ENCODE results near the gene BOC. TPM values are rescaled to one million over a fixed set of nuclear protein-coding genes. Genes with fewer than 3 reads are reported as not detected.

Gene BOC
- total RNA-seq, 1 experiment from 2014 or later: 7.3 TPM

- Histone ChIP-seq H3K9me3 (ENCODE audit: low read length) (no peaks in the 10 kb centered on the region), H3K4me2 (ENCODE audit: low read length) (no peak overlapping the region), H3K4me1 (ENCODE audit: insufficient read depth, low read length) (peaks cover 10% of the 10 kb centered on the region; the same call in 1 of the 2 replicates), H3K9me2 (replicated peaks; ENCODE audit: low read length) (no peaks in the 10 kb centered on the region), H3K79me2 (ENCODE audit: low read length) (no peaks in the 10 kb centered on the region), H2AFZ (ENCODE audit: low read length) (no peak overlapping the region), H3F3A (ENCODE audit: low read length, unreplicated experiment) (no peaks in the 10 kb centered on the region), H3K36me3 (ENCODE audit: low read depth, low read length) (no peaks in the 10 kb centered on the region), H3K27me3 (ENCODE audit: low read length) (no peaks in the 10 kb centered on the region), H3K4me3 (ENCODE audit: low read length) (no peak overlapping the region), H3K9ac (ENCODE audit: low read length) (no peak overlapping the region), H4K20me1 (ENCODE audit: low read length) (no peaks in the 10 kb centered on the region), H3K27ac (ENCODE audit: low read length) (no peak overlapping the region)
- BruUV-seq (replicated peaks): no TSS peak
- CTCF ChIA-PET: no interaction called here
- intact Hi-C loops (cut with micrococcal nuclease): loop anchor here (2.0 kb wide), 1 partner anchor 419 kb away; the partner anchor contains the start of gene USF3
- DNase-seq (no peak), ATAC-seq (no peak)
- TF ChIP-seq EZH2 (IDR thresholded peaks at IDR 0.05; ENCODE audit: low read length, unreplicated experiment): no peak
- TF ChIP-seq EZH2phosphoT487 (IDR thresholded peaks at IDR 0.05; ENCODE audit: borderline replicate concordance, low read length): no peak
- TF ChIP-seq CTCF (conservative IDR thresholded peaks at IDR 0.05; ENCODE audit: low read depth, low read length): no peak
- POLR2A ChIA-PET (ENCODE audit: unreplicated experiment): no interaction called here
Measured at GRCh38 chr3:113277414-113277813, 66.1 kb downstream of the BOC start.

- Histone ChIP-seq H3K36me3 (ENCODE audit: low read depth, low read length) (no peaks in the 10 kb centered on the region), H3K4me1 (ENCODE audit: insufficient read depth, low read length) (peaks cover 10% of the 10 kb centered on the region; the same call in 1 of the 2 replicates), H3K9ac (ENCODE audit: low read length) (no peak overlapping the region), H3F3A (ENCODE audit: low read length, unreplicated experiment) (no peaks in the 10 kb centered on the region), H2AFZ (ENCODE audit: low read length) (no peak overlapping the region), H4K20me1 (ENCODE audit: low read length) (no peaks in the 10 kb centered on the region), H3K79me2 (ENCODE audit: low read length) (no peaks in the 10 kb centered on the region), H3K4me3 (ENCODE audit: low read length) (no peak overlapping the region), H3K9me3 (ENCODE audit: low read length) (no peaks in the 10 kb centered on the region), H3K27ac (ENCODE audit: low read length) (no peak overlapping the region), H3K27me3 (ENCODE audit: low read length) (no peaks in the 10 kb centered on the region), H3K4me2 (ENCODE audit: low read length) (no peak overlapping the region), H3K9me2 (replicated peaks; ENCODE audit: low read length) (no peaks in the 10 kb centered on the region)
- ChIA-PET CTCF (no interaction called here), POLR2A (ENCODE audit: unreplicated experiment) (no interaction called here)
- intact Hi-C loops (cut with micrococcal nuclease): loop anchor here (2.0 kb wide), 1 partner anchor 419 kb away; the partner anchor contains the start of gene USF3
- no peak for ATAC-seq
- peak; percentile 27 for DNase-seq
- no peak for TF ChIP-seq EZH2phosphoT487 (IDR thresholded peaks at IDR 0.05; ENCODE audit: borderline replicate concordance, low read length)
- peak; percentile 56 for TF ChIP-seq CTCF (conservative IDR thresholded peaks at IDR 0.05; ENCODE audit: low read depth, low read length)
- no peak for TF ChIP-seq EZH2 (IDR thresholded peaks at IDR 0.05; ENCODE audit: low read length, unreplicated experiment)
- BruUV-seq (replicated peaks): no TSS peak
Measured at GRCh38 chr3:113277941-113278598, 66.7 kb downstream of the BOC start.

GRCh38 chr3:113278599-113278955, 67.2 kb downstream of the BOC start:
- H3K27me3 ChIP-seq (ENCODE audit: low read length): no peaks in the 10 kb centered on the region
- DNase-seq (no peak), ATAC-seq (no peak)
- H3K4me3 ChIP-seq (ENCODE audit: low read length): no peak overlapping the region
- ChIA-PET CTCF (no interaction called here), POLR2A (ENCODE audit: unreplicated experiment) (no interaction called here)
- H3K27ac ChIP-seq (ENCODE audit: low read length): no peak overlapping the region
- no TSS peak for BruUV-seq (replicated peaks)
- H3K36me3 ChIP-seq (ENCODE audit: low read depth, low read length): no peaks in the 10 kb centered on the region
- H3K9ac ChIP-seq (ENCODE audit: low read length): no peak overlapping the region
- H3K4me2 ChIP-seq (ENCODE audit: low read length): no peak overlapping the region
- no peaks in the 10 kb centered on the region for H4K20me1 ChIP-seq (ENCODE audit: low read length)
- no peaks in the 10 kb centered on the region for H3K9me3 ChIP-seq (ENCODE audit: low read length)
- no peaks in the 10 kb centered on the region for H3K79me2 ChIP-seq (ENCODE audit: low read length)
- H3F3A ChIP-seq (ENCODE audit: low read length, unreplicated experiment): no peaks in the 10 kb centered on the region
- no peak for TF ChIP-seq EZH2 (IDR thresholded peaks at IDR 0.05; ENCODE audit: low read length, unreplicated experiment)
- 0 out of 2 replicates have a peak, but pooled peaks have one; percentile 7 for TF ChIP-seq CTCF (conservative IDR thresholded peaks at IDR 0.05; ENCODE audit: low read depth, low read length)
- no peak for TF ChIP-seq EZH2phosphoT487 (IDR thresholded peaks at IDR 0.05; ENCODE audit: borderline replicate concordance, low read length)
- H3K9me2 ChIP-seq (replicated peaks; ENCODE audit: low read length): no peaks in the 10 kb centered on the region
- peaks cover 10% of the 10 kb centered on the region; the same call in 1 of the 2 replicates for H3K4me1 ChIP-seq (ENCODE audit: insufficient read depth, low read length)
- intact Hi-C loops (cut with micrococcal nuclease): no loop called here
- H2AFZ ChIP-seq (ENCODE audit: low read length): no peak overlapping the region
